Measurements from ENCODE around the gene PF4V1.

Gene PF4V1

DNA sequence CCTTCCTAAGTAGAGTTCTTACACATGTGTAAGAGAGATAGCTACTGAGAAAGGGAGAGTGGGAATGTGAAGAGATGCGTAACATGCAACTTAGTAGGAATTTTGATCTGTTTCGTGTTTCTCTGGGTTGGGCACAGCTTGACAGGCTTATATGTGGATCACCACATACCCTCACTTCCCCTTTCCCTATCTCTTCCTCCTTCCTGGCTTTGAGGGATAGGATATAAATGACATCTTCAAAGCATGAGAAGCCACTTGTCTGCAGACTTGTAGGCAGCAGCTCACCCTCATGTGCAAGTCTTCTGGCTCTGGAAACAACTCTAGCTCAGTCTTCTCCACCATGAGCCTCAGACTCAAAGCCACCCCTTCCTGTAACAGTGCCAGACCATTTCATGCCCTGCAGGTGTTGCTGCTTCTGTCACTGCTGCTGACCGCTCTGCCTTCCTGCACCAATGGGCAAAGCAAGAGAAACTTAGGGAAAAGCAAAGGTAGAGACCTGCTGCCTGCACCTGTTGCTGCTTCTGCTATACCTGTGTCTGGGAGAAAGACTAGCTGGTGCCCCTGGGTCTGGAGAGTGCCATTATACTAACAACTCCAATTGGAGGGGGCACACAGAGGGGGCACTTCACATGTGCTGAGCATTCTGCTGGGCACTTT lies 5.4 kb upstream of the PF4V1 start:
- no peak for DNase-seq

DNA sequence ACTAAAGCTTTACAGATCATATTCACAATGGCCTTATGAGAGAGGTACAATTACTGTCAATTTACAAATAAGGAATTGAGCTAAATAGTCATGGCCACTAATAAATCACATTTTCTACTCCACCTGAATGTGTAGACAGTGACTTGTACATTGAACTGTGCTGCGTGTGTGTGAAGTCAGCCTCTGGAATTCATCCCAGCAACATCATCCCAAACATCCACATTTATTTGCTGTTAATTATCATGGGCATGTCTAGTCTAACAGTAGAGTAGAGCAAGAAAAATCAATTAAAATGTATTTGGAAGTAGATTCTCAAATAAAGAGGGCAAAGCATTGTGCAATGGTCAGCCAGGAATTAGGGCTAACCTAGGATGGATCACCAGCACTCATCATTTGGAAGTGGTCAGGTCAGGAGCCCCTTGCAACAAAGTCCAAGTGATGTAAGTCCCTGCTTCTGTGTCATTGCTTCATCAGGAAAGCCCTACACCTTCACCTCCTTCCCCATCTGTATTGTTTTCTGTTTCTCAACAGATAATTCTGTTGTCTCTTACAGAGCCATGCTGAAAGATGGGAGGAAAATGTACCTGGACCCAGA lies 4.8 kb upstream of the PF4V1 start:
- no peak for DNase-seq

DNA sequence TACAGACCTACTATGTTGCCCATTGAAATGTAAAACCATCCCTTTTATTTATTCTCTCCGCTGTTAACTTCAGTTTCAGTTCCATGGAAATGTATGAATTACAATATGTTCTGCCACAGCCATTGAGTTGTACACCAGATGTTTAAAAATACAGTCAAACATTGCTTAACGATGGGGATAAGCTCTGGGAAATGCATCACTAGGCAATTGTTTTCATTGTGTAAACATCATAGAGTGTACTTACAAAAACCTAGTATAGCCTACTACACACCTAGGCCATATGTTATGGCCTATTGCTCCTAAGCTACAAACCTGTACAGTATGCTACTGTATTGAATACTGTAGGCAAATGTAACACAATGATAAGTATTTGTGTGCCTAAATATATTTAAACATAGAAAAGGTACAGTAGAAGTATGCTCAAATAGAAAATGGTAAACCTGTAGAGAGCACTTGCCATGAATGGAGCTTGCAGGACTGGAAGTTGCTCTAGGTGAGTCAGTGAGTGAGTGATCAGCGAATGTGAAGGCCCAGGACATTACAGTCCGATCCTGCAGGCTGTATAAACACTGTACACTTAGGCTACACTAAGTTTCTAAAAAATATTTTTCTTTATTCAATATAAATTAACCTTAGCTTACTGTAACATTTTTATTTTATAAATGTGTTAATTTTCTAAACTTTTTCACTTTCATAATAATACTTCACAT lies 2.7 kb upstream of the PF4V1 start:
- DNase-seq = no peak

DNA sequence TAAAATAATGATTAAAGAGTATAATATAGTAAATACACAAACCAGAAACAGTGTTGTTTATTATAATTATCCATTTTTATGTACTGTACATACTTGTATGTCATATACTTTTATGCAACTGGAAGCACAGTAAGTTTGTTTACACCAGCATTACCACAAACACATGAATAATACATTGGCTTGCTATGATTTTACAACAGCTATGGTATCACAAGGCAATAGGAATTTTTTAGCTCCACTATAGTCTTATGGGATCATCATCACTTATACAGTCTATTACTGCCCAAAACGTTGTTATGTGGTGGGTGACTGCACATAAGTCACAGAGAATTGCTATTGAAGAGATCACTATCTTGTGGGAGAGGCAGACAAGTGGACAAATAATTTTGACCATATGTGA lies 1.8 kb upstream of the PF4V1 start:
- DNase-seq = no peak

DNA sequence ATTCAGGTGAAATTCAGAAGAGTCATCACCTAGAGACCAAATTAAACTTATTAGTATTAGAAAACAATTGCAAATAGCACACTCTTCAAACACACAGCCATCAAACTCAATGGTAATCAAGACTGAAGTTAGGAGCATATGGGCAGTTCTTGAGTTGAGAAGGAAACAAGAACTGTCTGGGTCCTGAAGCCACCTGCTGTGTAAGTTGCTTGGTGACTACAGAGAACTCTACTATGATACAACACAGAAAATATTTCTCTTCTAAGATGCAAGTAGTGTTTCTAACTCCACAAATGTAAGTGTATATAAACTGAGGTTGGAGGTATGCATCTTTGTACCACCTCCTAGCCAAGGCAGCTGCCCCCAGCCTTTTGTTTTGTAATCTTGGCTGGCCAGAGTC lies 325 bp upstream of the PF4V1 start:
- no peak for DNase-seq

DNA sequence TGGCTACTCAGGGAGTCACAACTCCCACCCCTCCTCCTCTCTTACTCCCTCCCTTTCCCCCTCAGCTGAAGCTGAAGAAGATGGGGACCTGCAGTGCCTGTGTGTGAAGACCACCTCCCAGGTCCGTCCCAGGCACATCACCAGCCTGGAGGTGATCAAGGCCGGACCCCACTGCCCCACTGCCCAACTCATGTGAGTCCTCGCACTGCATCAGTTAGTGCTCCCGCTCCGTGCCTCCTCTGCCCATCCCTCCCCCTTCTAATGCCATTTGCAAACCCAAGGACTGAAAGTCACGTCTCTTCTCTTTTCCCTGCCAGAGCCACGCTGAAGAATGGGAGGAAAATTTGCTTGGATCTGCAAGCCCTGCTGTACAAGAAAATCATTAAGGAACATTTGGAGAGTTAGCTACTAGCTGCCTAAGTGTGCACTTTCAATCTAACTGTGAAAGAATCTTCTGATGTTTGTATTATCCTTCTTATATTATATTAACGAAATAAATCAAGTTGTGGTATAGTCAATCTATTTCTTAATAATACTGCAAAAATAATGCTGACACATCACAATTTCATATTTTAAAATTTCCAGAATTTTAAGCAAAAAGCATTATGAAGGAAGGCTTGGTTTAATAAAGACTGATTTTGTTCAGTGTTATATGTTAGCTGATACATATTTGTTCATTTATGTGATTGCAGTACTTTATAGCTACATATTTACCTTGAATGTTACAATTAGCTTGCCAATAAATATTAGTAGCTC lies 800 bp downstream of the PF4V1 start:
- DNase-seq = no peak

DNA sequence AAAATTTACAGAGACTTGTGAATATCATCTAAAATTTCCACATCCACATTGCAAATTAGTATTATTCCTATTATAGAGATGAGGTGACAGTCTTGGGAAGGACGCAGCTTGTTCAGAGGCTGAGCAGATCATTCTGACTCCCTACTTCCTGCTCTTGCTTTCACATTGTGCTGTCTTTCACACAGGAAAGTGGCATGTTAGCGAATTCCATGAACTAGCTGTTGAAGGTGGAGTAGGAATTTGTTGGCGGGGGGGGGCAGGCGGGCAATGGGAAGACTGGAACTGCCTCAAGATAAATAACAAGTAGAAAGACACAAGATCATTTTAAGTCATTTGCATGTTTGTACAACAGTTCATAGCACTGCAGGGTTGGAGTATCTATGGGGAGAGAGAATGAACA lies 2.3 kb downstream of the PF4V1 start:
- peak; percentile 17 for DNase-seq

DNA sequence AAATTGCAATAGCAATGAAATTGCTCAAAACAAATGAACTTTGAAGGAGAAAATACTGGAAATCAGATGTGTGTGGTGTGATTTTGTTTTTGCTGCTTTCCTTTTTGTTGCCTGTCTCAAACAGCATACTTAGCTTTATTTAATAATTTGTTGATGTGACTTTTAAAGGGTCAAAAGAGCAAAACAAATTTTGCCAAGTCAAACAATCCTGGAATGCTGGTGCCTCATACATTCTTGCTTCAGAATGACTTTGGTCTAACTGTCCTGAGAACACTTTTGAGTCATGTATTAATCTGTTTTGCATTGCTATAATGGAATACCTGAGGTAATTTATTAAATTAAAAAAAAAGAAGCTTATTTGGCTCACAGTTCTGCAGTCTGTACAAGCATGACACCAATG lies 3.4 kb downstream of the PF4V1 start:
- DNase-seq = peak; percentile 76

DNA sequence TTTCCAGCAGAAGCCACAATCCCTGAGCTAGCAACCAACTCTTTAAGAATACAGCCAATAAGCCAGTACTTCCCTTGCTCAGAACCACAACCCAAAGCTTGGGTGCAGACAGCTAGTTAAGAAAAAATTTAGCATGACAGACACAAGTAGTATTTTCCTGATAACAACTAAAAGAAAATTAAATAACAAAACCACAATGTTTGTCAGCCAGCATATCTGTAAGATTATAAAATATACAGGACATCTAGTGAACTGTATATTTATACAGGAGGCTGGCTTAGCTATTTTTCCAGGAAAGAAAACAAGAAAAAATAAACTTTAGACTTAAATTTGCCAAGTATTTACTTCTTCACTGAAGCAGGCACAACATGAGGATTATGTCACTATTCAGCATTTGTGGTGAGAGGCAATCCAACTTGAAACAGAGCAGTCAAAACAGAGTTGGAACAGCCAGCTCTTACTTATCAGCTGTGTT lies 6.6 kb downstream of the PF4V1 start:
- peak; percentile 27 for DNase-seq

DNA sequence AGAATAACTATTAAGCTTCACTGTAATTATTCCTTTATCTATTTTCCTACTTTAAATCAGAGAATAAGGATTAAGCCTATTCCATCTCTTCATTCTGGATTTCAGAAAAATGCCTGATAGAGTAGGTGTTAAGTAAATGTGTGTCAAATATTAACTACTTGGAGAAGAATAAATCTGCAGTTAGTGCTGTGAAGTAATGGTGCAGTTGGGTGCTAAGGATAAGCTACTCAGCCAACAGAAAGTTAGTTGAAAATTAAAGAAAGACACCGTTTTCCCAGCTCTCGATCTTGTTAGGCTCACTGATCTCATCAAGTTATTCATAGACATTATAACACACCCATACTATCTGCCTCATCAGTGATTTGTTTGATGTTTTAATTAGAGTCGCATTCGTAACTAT lies 7.1 kb downstream of the PF4V1 start:
- DNase-seq = peak; percentile 34

DNA sequence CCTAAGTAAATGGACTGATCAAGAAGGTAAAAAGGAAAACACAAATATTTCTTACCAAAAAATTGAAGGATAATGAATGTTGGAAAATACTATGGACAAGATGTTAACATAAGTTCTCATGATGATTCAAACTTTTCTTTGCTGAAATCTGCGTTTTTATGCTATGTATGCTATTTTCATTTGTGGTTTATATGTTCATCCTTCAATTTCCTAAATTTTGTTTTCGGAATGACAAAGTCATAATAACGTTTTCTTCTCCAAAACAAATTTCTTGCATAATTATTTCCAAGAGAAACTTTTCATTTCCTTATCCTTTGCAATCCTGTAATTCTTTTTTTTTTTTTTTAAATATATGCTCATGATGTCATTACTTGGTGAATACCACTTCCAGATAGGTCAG lies 7.8 kb downstream of the PF4V1 start:
- DNase-seq = no peak

DNA sequence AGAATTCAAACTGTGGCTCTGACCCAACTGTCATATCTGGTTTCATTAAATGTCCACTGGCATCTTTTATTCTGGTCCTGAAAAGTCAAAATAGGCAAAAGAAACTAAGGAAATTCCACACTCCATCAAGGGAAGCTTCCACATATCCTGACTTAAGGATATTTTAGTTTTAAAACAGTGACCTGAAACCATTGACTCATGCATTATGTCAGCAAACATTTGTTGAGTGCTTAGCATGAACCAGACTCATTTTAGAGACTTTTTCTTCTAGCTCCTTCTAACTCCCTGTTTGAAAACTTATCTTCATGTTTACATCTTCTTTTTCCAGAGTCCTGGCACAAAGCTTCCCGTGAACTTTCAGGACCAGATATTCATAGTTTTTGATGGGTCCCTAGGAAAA lies 9.2 kb downstream of the PF4V1 start:
- no peak for DNase-seq

DNA sequence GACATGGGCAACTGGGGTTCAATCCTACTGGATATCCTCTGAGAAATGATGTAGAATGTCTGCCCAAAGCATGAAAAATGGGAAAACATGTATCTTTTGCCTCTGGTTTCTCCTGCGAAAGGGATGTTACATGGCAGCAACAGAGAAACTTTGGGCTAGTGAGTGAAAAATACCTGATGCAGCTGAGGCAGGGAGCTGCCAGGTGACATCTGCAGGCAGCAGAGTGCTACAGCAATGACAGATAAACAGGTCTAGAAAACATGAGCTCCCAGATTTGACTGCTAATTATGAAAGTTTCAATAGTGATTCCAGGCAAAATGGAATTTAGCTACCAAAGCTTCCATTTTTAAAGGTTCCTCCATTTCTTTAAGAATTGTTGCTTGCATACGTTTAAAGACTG lies 11.3 kb downstream of the PF4V1 start:
- peak; percentile 42 for DNase-seq

DNA sequence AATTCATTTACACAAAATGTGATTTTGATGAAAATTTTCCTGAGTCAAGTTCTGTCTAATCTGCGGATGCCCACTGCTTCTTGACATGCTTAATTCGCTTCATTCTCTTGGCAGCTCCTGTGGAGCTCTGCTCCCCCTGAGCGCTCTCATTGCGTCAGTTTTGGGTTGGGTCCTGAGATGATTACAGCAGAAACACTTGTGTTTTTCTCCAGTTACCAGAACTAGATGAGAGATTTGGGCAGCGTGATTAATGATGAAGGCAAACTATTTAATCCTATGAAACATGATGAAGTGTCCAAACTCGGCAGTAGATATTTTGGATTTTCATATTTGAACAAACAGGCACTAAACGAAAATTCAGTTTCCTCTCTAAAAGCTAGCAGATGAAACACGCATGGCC lies 11.9 kb downstream of the PF4V1 start:
- no peak for DNase-seq

DNA sequence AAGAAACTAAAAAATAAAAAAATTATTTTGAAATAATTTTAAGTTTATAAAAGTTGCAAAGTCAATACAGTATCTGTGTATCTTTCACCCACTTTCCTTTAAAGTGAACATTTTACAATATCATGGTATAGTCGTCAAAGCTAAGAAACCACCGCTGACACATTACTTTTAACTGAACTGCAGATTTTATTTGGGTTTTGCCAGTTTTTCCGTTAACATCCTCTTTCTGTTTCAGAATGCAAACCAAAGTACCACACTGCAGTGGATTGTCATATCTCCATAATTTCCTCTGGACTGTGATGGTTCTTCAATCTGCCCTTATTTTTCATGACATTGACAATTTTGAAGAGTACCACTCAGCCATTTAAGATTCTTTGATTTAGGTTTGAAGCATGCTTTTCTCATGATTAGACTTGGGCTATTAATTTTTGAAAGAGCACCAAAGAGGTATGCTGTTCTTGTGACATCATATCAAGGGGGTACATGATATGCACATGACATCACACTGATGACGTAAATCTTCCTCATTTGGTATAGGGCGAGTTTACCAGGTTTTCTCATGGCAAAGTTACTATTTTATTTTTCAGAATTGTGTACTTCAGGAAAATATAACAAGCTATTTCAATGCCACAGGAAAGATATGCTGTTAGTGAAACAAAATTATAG lies 12.5 kb downstream of the PF4V1 start:
- no peak for DNase-seq

DNA sequence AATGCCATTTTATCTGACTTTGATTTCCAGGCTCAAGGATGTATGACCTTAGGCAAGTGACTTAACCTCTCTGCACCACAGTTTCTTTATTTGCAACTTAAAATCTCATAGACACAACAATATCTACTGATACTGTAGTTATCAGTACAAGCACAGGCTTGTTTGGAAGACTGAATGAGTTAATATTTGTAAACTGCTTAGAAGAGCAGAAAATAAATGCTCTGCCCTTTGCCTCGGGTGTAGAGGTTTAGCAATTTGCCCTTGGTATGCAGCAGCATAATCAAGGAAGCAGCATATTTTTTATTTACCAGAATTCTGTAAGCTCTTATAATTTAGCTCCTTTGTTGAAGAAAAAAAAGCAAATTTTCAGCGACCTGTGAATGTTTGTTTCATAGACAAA lies 13.2 kb downstream of the PF4V1 start:
- DNase-seq = no peak

DNA sequence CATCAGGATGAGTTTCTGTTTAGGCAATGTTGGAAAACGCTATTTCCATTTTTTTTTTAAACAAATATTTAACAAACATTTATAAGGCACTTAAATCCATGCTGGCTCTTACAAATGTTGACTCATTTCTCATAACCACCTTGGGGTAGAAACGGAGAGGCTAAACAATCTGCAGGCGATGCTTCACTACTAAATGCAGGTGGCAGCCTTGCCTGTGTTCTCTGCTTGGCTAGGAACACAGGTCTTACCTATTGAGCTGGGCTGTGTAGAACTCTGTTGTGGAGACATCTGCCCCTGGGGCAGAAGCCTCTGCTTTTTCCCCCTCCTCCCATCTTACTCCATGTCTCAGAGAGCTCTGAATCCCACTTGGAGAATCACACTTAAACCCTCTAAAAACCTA lies 14.7 kb downstream of the PF4V1 start:
- peak; percentile 51 for DNase-seq

DNA sequence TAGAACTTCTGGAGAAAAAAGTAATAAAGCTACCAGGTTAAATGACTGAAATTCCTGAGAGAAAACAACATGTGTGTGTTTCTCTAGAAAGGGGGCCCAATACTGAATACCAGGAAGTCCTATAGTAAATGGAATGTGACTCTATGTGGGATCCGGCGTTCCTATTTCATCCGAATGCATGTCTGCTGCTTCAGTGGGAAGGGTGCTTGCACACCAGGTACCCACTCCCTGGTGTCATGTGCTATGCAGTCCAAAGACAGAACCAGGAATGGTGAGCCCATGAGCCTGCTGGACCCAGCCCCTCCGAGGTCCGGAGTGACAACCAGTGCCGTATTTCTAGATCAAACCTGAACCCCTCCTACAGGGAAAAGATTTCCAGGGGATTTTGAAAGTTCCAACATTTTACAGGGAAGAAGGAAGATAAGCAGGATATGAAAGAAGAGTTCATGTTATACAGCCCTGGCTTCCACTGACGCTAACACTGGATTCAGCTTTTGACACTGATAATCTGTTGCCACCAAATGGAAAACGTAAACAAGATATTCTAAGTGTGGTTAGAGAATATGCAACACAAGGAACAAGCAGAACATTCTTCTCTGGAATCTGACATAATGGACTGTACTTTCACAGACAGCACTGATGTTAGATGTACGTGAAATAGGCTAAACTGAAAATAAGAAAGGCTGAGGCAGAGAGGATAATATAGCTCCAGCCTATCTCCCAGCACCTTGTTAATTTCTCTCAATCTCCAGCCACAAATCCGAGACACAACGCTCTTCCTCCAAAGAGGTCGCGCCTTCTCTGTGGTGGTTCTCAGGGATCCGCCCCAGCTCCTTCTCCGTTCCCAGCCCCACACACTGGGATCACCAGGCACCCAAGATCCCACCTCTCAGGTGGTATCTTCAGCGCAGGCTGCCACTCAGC lies 15.4 kb downstream of the PF4V1 start:
- DNase-seq = peak; percentile 75

DNA sequence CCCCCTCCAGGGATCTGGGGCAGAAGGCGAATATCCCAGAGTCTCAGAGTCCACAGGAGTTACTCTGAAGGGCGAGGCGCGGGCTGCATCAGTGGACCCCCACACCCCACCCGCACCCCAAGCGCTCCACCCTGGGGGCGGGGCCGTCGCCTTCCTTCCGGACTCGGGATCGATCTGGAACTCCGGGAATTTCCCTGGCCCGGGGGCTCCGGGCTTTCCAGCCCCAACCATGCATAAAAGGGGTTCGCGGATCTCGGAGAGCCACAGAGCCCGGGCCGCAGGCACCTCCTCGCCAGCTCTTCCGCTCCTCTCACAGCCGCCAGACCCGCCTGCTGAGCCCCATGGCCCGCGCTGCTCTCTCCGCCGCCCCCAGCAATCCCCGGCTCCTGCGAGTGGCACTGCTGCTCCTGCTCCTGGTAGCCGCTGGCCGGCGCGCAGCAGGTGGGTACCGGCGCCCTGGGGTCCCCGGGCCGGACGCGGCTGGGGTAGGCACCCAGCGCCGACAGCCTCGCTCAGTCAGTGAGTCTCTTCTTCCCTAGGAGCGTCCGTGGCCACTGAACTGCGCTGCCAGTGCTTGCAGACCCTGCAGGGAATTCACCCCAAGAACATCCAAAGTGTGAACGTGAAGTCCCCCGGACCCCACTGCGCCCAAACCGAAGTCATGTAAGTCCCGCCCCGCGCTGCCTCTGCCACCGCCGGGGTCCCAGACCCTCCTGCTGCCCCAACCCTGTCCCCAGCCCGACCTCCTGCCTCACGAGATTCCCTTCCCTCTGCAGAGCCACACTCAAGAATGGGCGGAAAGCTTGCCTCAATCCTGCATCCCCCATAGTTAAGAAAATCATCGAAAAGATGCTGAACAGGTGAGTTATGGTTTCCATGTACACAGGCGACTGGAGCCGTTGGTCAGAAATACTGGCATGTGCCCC lies 16.3 kb downstream of the PF4V1 start, which contains the start of gene CXCL1:
CXCL1 (plus strand) TSS at position 264 of the 926 bp plus-strand sequence; CDS start at position 342, 78 bp downstream.
- peak; percentile 75 for DNase-seq

DNA sequence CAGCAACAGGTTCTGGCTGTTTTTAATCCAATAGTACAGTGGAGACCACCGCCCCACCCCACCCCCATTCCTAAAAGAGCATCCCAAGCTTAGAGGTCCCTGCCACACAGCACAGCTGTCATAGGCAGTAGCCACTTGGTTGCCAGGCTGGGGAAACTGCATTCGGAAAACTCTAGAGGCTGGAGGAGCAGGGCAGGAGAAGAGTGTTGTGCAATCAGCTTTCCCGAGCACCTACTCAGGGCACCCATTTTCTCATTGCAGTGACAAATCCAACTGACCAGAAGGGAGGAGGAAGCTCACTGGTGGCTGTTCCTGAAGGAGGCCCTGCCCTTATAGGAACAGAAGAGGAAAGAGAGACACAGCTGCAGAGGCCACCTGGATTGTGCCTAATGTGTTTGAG lies 17.2 kb downstream of the PF4V1 start:
- no peak for DNase-seq

DNA sequence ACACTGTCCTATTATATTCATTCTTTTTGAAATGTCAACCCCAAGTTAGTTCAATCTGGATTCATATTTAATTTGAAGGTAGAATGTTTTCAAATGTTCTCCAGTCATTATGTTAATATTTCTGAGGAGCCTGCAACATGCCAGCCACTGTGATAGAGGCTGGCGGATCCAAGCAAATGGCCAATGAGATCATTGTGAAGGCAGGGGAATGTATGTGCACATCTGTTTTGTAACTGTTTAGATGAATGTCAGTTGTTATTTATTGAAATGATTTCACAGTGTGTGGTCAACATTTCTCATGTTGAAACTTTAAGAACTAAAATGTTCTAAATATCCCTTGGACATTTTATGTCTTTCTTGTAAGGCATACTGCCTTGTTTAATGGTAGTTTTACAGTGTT lies 17.7 kb downstream of the PF4V1 start:
- no peak for DNase-seq

Data from kidney glomerular epithelial cell (primary cell).